NK-92 (cell line): Measurements from ENCODE around the gene NDUFB3.
A peak's percentile ranks its signal among the peaks of the same experiment; 100 is the strongest.
"Not testable (repeated sequence)": the region's sequence is repeated elsewhere in the genome, so short reads cannot be mapped to it uniquely, and the experiment has no call there.

Source experiments
- DNase-seq: peaks from one replicate; lab custom pipeline; 2025; ENCODE audit not compliant: unreplicated experiment; lab: John Stamatoyannopoulos, UW

NDUFB3 gene

DNA sequence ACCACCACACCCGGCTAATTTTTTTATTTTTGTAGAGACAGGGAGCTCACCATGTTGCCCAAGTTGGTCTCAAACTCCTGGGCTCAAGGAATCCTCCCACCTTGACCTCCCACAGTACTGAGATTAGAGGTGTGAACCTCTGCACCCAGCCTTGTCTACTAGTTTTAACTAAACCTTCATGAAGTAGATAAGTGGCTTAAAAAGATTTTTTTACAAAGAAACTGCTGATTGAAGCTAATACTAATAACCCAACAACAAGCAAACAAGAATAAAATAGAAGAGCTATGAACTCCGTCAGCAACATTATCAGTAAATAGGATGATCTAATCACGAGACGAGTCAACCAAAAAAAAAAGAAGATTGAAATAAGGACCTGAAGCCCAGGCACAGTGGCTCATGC is 18.8 kb downstream of the NDUFB3 start:
- DNase-seq, result no peak

DNA sequence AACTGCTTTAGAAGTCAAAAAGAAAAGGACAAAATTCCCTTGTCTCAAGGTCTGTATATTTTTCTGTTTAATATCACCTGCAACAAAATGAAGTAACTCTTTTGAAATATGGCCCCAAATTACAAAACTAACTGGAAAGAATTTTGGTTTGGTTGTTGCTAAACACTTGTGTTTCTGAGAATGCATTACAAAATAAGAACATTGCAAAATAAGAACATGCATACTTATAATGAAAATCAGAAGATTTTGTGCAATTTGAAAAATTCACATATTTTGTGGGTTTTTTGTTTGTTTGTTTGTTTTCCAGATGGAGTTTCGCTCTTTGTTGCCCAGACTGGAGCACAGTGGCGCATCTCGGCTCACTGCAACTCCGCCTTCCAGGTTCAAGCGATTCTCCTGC is 21.8 kb downstream of the NDUFB3 start:
- DNase-seq, result no peak

DNA sequence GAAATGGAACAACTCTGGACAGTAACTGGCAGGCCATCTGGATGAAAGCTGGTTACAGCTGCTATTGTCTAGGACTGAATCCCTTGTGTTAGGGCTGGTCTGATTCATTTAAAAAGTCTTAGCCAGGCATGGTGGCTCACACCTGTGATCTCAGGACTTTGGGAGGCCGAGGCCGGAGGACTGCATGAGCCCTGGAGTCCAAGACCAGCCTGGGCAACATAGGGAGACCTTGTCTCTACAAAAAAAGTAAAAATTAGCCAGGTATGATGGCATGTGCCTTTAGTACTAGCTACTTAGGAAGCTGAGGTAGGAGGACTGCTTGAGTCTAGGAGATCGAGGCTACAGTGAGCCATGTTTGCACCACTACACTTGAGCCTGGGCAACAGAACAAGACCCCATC is 28.7 kb downstream of the NDUFB3 start:
- DNase-seq, result no peak

DNA sequence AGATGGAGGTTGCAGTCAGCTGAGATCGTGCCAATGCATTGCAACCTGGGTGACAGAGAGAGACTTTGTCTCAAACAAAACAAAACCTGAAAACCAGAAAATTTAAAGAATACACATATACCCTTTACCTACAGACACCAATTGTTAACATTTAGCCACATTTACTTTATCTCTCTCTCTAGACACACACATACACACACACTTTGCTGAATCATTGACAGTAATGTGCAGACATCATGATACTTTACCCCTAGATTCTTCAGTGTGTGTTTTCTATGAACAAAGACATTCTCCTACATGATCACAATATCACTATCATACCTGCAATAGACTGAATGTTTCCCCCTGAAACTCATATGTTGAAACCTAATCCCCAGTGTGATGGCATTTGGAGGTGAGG is 34.0 kb downstream of the NDUFB3 start:
- no peak for DNase-seq

DNA sequence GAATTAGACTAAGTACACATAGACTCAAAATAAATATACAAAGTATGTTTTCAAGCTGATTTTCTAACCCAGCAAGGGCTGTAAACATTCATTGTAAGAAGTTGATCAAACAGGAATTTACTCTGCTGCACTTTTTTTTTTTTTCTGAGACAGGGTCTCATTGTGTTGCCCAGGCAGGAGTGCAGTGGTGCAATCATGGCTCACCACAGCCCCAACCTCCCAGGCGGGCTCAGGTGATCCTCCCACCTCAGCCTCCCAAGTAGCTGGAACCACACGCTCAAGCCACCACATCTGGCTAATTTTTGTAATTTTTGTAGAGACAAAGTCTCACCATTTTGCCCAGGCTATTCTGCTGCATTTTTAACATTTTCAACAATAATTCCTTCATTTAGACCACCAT is 35.8 kb downstream of the NDUFB3 start:
- DNase-seq, result no peak

DNA sequence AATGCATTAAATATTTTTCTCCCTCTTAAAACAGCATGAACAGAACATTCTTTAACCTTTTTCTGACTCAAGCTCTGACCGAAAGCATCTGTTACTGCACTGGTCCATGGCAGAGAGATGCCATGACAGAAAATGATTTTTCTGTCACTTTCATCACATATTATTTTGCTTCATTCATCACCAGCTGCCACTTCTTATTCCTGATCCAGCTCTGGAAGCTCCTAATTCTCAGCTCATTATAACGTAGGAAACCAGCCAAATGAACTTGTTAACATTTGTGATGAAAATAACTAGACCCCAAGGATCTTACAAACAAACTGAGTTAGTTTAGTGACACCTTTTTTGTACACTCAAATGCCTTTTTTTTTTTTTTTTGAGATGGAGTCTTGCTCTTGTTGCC is 36.5 kb downstream of the NDUFB3 start:
- DNase-seq, result no peak

DNA sequence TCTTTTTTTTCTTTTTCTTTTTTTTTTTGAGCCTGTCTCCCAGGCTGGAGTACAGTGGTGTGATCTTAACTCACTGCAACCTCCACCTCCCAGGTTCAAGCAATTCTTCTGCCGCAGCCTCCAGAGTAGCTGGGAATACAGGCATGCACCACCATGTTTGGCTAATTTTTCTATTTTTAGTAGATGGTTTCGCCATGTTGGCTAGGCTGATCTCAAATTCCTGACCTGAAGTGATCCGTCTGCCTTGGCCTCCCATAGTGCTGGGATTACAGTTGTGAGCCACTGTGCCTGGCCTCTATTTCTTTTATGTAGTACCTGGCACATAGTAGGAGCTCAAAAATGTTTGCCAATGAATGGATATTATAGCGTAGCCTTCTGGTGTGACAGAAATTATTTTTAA is 37.4 kb downstream of the NDUFB3 start:
- no peak for DNase-seq

DNA sequence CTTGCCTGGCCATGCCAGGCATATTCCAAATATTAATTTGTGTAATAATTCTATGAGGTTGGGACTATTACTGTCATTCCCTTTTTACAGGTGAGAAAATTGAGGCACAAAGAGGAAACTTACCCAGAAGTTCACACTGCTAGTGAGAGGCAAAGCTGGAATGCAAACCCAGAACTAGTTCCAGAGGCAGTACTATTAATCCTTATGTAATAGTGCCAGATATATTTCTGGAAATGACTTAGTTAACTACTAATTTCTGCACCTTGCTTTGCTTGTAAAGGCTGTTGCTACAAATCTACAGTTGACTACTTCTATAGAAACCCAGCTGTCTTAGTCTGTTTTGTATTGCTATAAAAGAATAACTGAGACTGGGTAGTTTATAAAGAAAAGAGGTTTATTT is 38.8 kb downstream of the NDUFB3 start:
- DNase-seq, result no peak

DNA sequence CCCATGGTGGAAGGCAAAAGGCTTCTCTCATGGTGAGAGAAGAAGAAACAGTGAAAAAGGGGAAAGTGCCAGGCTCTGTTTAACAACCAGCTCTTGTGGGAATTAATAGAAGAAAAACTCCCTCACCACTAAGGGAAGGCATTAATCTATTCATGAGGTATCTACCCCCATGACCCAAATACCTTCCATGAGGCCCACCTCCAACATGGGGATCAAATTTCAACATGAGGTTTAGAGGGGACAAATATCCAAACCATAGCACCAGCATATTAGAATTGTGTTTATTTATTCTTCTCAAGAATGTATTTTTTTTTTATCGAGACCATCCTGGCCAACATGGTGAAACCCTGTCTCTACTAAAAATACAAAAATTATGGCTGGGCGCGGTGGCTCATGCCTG is 39.3 kb downstream of the NDUFB3 start:
- DNase-seq, result no peak

DNA sequence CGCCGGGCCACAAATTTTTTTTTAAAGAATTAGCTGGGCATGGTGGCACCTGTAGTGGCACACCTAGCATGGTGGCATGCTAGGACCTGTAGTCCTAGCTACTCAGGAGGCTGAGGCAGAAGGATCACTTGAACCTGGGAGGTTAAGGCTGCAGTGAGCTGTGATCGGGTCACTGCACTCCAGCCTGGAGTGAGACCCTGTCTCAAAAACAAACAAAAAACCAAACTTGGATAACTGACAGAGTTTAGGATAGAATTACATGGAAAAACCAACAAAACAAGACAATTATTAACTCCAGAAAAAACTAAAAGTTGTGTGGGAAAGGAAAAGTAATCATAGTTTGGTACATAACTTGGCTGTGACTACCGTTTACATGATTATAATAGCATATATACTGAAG is 42.5 kb downstream of the NDUFB3 start:
- no peak for DNase-seq

DNA sequence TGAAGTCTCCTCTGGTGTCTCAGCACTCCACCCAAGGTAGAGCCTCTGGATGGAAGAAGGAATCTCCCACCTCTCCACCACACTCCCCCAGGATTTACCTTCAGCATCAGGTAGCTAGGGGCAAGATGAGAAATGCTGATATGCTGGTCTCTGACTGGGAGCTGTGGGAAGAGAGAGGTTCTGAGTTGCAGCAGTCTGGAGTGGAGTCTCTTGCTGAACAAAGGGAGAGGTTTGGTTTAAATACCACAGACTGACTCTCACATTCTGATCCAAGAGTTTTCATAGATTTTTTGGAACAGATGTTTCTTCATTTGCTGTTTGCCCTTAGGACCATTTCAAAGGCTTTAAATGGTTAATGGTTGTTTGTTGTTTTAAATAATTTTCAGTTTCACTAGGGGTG is 43.0 kb downstream of the NDUFB3 start:
- no peak for DNase-seq

DNA sequence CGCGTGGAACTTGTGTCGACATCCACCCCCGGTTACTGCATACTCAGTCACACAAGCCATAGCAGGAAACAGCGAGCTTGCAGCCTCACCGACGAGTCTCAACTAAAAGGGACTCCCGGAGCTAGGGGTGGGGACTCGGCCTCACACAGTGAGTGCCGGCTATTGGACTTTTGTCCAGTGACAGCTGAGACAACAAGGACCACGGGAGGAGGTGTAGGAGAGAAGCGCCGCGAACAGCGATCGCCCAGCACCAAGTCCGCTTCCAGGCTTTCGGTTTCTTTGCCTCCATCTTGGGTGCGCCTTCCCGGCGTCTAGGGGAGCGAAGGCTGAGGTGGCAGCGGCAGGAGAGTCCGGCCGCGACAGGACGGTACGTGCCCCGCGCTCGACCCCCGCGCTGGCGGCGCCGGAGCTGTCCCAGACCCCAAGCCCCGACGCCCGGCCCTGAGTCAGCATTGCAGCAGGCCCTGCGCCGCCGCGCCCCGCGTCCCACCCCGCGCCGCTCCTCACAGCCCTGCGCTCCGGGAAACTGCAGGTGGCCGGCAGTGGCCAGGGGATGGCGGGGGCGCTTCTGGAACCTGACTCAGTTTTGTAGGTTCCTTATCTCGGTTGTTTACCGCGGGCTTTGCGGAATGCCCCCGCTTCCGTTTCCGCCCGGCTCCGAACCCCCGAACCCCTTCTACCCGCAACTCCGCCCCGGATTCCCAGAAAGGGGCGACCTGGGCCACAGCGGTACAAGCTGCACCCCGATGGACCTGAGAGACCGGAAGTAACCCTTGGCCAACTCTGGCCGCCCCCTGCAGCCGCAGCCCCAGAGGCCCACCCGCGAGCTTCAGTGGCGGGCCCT is 44.5 kb downstream of the NDUFB3 start, which contains the start of gene CFLAR:
Gene CFLAR (plus strand): TSS at position 50 of the 844 bp plus-strand sequence. CDS start 13,702 bp downstream, outside the sequence.
- DNase-seq, result no peak

DNA sequence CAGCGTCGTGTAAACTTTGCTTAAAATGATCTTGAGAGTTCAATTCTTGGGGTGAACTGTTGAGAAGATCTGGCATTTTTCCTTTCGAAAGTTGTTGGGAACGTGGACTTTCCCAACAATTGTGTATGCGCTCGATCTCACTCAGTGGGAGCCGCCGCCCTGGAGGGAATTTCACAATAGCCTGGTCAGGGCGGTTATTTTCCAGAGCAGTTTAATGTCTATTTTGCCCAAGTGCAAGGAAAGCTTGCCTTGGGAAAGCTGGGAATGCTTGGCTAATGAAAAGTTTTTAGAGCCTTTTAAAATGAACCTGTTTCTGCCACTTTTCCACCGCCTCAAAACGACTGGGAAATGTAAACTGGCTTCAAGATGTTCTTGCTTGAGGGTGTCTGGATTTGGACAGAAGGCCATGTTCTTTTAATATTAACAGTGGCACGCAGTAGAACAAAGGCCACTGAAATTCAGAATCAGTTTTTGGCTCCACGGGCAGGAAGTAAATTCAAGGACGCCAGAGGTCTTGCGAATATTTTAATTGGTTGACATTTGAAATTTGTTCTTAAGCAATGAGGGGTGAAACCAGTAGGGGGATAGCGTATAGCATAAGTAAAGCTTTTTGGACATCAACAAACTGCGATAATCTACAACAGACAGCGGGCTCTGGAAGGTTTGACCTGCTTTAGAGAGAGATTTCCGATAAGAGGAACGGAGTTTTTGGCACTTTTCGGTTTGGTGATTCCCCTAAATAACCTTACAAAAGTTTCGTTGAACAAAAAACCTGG is 45.3 kb downstream of the NDUFB3 start:
- no peak for DNase-seq

DNA sequence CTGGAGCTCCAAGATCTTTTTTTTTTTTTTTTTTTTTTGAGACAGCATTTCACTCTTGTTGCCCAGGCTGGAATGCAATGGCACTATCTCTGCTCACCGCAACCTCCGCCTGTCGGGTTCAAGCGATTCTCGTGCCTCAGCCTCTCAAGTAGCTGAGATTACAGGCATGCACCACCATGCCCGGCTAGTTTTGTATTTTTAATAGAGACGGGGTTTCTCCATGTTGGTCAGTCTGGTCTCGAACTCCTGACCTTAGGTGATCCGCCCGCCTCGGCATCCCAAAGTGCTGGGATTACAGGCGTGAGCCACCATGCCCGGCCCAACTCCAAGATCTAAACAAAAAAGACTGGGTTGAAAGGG is 45.9 kb downstream of the NDUFB3 start:
- DNase-seq, result not testable (repeated sequence)

DNA sequence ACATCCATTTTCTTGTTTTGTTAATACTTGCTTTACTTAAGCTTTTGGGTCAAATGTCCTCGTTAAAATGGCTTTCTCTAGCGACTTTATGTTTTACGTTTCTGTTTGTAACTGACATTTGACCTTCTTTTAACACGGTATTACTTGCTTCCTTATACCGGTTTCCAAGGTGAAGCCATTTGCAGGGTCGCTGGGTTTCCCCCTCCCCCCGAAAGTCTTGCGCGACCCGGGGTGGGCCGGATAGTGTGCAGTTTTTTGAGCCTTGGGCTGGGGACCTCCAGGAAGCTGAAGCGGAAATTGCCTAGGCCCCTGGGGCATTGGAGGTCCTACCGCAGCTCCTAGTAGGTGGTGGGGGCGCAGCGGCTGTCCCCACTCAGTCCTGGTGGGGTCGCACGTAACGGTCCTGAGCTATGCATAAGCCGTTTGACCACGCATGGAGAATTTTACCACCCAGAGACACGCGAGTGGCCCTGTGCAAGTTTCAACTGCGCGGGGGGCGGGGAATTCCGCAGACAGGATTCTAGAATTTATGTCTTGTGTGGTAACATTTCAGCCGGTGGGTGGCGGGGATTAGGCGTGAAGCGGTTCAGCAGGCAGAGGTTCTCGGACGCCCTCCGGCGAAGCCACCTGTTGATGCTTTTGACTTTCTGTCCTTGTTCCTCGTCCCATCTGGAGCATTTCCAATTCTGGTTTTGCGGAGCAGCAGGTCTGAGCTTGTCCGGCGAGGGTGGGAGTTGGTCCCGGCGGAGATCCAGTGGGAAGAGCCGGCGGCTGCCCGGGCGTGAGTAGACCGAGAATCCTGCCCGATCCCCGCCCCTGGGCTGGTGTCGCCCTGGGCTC is 46.5 kb downstream of the NDUFB3 start:
- peak; percentile 44 for DNase-seq

DNA sequence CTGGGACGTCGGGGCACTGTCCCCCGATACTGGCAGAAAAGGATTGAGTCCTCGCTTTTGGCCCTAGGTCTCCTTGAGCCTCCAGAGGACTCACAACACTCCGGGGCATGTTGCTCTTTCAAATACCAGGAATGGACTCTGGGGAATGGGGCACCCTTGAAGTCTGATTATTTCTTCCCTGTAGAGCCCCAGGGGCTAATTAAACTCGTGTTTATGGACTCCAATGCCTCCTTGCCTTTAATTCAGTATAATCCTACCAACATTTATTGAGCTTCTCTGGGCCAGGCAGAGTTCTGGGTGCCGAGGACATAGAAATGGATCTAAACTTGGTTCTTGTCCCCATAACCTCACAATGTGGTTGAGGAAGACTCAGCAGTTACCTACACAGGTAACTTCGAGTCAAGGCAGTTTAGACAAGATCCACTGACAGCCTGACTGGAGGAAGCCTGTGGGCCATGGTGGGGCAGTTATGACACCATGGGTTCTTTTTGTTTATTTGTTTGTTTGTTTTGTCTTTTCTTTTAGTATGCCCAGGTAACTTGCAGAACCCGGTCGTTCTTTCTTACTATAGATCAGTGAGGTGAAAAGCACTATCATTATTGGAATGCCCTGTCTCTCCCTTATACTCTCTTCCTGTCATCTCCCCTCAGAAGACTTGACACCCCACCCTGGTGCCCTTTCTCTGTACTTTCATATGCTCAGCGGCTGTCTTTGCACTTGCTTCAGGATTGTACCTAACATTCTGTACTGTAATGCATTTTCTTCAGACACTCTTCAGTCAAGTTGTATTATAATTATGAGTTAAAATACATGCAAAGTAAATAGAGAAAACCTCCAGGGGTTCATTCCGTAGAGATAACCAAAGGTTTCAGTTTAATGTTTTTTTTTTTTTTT is 47.4 kb downstream of the NDUFB3 start:
- DNase-seq, result no peak

DNA sequence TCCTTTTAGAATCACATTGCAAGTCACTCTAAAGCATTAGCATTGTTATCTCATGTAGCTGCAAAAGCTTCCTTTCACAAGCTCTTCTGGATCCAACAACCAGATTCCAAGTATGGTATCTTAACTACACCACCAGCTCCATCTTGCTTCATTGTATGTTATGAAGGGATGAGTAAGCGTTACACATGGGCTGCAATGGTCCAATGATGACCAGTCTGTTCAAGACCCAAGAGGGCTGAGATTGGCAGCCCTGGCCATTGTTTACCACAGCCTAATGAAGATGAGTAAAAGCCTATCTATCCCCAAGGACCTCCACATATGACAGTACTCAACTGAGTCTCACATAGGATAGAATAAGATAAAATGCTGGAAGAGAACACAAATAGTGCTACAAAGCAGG is 50.5 kb downstream of the NDUFB3 start:
- no peak for DNase-seq

DNA sequence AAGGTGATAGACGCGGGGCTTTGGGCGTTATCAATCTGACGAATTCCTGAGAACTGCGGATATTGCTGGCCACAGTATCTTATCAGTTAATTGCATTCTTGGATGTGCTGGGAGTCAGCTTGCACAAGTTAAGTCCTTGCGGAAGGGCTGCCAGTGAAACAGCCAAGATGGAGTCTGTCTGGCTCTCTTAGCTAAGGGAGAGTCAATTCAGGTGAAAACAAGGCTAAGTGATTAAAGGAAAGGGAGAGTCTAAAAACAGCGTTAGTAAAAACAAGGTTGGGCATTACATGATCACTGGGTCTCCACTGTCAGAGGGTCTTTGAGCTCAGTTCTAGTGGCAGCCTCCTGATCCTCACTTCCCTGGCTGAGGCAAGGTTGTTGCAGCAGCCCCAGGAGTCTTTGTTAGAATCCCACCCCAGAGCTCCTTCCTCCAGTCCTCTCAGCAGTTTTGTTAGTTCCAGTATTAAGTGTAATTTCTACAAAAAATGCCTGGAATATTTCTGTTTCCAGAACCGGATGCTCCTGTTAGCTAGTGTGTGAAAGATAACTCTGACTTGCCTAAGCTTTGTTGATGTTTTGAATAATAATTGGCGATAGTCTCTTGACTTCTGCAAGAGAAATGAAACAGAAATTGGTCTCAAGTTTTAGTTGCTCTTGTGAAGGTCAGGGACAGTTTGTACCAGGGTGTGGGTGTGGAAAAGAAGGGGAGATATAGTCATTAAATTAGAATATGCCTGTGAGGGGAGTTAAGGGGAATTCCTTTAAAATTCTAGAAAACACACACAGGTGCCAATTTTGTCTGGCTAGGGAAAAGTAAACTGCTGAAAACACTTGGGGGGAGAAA is 54.7 kb downstream of the NDUFB3 start:
- no peak for DNase-seq

DNA sequence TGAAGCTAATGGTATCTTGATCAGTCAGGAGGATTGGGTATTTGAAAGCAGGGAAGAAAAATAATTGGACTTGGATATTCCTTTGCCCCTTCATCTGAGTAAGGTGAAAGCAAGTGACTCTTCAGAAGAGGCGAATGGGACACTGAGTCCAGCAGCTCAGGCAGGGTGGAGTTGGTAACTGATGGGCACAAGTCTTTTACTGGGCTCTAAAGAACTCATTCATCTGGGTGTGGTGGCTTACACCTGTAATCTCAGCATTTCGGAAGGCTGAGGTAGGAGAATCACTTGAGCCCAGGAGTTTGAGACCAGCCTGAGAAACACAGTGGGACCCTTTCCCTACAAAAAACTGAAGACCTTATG is 55.3 kb downstream of the NDUFB3 start:
- DNase-seq, result no peak

DNA sequence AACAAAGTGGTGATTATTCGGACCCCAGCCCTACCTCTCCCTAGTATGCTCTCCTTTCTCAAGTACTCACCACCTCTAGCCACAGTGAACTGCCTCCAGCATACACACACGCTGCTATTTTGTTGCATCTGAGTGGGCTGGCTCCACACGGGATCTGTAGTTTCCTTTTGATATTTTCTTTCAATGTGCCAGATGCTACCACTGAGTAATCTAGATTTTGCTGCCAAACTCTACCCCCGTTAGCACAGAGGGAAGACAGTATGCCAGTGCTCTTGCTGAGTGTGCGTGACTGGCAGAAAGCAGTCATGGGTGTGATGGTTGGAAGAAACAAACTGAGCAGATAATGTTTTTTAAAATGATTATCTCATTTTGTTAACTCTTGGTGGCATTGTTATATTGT is 55.8 kb downstream of the NDUFB3 start:
- DNase-seq, result no peak
